Activated gamma-delta T cell (primary cell): Measurements from ENCODE around the gene CFAP61.

Source experiments
- DNase-seq: peaks from one replicate; lab custom pipeline; 2025; lab: John Stamatoyannopoulos, UW

Gene CFAP61

GRCh38 chr20:20031790-20032189, 20.5 kb upstream of the CFAP61 start:
- no peak for DNase-seq

- no peak for DNase-seq
Measured at GRCh38 chr20:20034486-20034885, 17.8 kb upstream of the CFAP61 start.

GRCh38 chr20:20036756-20037155, 15.6 kb upstream of the CFAP61 start:
- DNase-seq, result no peak

- DNase-seq, result no peak
Measured at GRCh38 chr20:20037960-20038359, 14.4 kb upstream of the CFAP61 start.

DNA sequence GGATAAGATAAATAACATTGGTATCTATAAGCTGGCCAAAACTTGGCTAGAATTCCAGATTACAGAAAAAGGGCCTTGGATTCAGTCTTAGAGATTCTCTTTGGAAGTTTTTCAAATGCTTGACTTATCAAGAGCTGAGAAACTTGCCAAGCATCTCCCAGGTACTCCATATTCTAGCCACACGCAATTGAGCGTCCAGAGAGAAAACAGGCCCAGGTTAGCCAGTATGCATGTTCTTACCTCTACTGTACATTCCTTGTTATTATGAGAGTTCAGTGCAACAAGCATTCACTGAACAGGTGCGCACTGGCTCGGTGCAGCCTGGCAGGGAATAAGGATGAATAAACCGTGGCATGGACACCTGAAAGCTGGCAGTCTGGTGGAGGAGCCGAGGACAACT, 13.7 kb upstream of the CFAP61 start:
- DNase-seq, result no peak

GRCh38 chr20:20039752-20040387, 12.5 kb upstream of the CFAP61 start:
- no peak for DNase-seq

GRCh38 chr20:20051767-20052073, 612 bp upstream of the CFAP61 start:
- no peak for DNase-seq

GRCh38 chr20:20060234-20060998, 8.1 kb downstream of the CFAP61 start:
- DNase-seq, result no peak

GRCh38 chr20:20063941-20064702, 11.8 kb downstream of the CFAP61 start:
- no peak for DNase-seq

GRCh38 chr20:20065361-20065760, 13.0 kb downstream of the CFAP61 start:
- DNase-seq, result no peak

DNA sequence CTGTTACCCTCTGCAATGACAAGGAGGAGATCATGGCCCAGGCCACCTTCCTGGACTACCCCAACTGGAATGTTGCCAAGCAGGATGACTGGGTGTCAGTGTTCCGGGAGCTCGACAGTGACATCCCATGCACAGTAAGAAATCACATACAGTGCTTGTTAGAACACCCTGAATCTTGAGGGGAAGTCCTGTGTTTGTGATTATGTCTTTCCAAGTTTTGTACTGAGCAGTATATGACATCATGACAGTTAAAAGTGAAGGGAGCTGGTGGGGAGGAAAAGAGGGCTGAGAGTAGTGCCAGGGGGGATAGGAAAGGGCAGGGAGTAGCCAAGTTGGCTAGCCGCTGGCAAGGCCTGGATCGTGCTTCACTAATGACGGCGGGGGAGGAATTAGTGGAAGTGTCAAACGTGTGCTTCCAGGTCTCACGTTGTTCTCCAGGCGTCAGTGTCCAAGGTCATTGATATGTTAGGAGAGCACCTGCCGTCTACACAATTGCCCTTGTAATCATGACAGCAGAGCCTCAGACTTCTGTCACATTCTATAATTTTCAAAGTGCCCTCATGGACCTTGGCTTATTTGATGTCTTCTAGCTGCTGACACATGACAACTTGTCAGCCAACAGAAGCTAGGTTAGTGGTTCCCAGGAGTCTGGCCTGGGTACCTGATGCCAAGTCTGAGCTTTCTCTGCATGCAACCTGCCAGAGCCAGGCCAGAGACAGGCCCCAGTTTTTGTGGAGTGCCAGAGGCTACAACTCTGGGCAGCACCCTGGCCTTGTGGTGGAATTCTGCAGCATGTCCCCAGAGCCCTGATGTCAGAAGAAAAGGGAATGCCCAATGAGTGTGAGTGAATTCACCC, 18.8 kb downstream of the CFAP61 start:
- DNase-seq, result no peak

- no peak for DNase-seq
Measured at GRCh38 chr20:20073801-20074371, 21.6 kb downstream of the CFAP61 start.

- no peak for DNase-seq
Measured at GRCh38 chr20:20075032-20075431, 22.7 kb downstream of the CFAP61 start.

GRCh38 chr20:20076297-20077065, 24.1 kb downstream of the CFAP61 start:
- DNase-seq, result no peak

- no peak for DNase-seq
Measured at GRCh38 chr20:20078041-20078440, 25.7 kb downstream of the CFAP61 start.

GRCh38 chr20:20079102-20079784, 26.9 kb downstream of the CFAP61 start:
- no peak for DNase-seq

DNA sequence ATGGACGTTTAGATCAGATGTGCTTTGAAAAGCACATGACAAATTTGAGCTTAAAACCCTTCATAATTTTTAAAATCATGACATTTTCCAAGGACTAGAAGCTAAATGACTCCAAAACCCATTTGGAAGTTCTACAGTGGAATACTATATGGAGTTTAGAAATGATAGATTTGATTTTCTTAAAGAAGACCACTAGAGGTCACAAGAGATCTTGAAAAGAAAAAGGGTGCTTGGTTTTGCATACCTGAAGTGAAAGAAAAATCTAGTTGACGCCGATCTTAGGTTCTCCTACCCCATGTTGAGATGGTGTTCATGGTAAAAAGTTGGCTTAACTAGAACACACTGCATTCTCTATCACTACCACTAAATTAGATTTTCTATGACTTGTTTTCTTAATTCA, 31.5 kb downstream of the CFAP61 start:
- DNase-seq, result no peak

DNA sequence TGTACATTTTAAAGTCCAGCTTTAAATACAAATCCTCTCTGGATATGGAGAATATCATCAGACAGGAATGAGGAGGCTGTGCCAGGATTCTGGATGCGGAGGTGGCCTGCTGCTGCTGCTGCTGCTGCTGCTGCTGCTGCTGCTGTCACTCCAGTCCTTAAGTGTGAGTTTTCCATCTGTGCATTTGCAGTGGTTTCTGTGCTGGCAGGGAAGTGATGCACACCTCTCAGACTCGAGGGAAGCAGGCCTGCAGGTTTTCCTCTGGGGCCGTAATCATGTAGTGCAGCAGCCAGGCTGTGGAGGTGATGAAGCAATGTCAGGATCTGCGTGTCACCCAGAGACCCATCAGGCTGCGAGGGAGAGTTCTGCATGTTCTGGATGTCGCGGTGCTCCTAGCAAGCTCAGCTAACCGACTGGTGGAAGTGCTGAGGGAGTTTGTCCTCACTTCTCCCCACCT, 32.0 kb downstream of the CFAP61 start:
- no peak for DNase-seq

GRCh38 chr20:20085071-20085470, 32.7 kb downstream of the CFAP61 start:
- no peak for DNase-seq

DNA sequence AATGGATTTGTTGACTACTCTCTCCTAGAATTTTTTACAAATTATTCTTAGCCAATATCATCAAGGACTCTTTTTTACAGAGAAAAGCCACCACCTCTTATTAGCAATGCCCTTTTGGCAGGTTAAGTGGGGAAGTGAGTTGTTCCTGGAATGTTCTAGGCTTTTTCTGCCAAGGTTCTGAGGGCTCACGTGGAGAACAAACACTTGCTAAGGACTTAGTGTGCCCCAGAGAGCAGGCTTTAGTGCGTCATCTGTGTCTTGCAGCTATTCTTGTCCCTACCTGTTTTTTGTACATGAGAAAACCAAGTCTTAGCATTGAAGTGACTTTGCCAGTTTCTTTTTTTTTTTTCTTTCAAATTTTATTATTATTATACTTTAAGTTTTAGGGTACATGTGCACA, 33.5 kb downstream of the CFAP61 start:
- no peak for DNase-seq
